Stimulated activated CD8-positive, alpha-beta memory T cell treated with anti-CD3 and anti-CD28 coated beads, Interleukin-4, amount 100 ng/mL, for 1 hour (primary cell): Measurements from ENCODE around the gene CAMTA1.
"Not testable (repeated sequence)": the region's sequence is repeated elsewhere in the genome, so short reads cannot be mapped to it uniquely, and the experiment has no call there.

Experiments
- DNase-seq, 2 donors: peaks; one replicate each; pipeline ENCODE4 v3.0.0-alpha.2; 2020; ENCODE audit warnings: low read depth in 2 of 2, low spot score in 1 of 2

The CAMTA1 gene

GRCh38 chr1:6905790-6906189 lies 120.5 kb downstream of the CAMTA1 start:
- DNase-seq = no peak

GRCh38 chr1:6906783-6907182 lies 121.5 kb downstream of the CAMTA1 start:
- no peak for DNase-seq

- no peak for DNase-seq
Measured at GRCh38 chr1:6907201-6907600, 121.9 kb downstream of the CAMTA1 start.

GRCh38 chr1:6907676-6908434 lies 122.6 kb downstream of the CAMTA1 start:
- no peak for DNase-seq

GRCh38 chr1:6909401-6909800 lies 124.1 kb downstream of the CAMTA1 start:
- DNase-seq = no peak

GRCh38 chr1:6909857-6910256 lies 124.6 kb downstream of the CAMTA1 start:
- no peak for DNase-seq

GRCh38 chr1:6911021-6911941 lies 126.0 kb downstream of the CAMTA1 start:
- DNase-seq = no peak

GRCh38 chr1:6911974-6912373 lies 126.7 kb downstream of the CAMTA1 start:
- DNase-seq = no peak

GRCh38 chr1:6912518-6912917 lies 127.3 kb downstream of the CAMTA1 start:
- DNase-seq = no peak

- DNase-seq = no peak
Measured at GRCh38 chr1:6913086-6913485, 127.8 kb downstream of the CAMTA1 start.

- DNase-seq = no peak
Measured at GRCh38 chr1:6914706-6915105, 129.5 kb downstream of the CAMTA1 start.

GRCh38 chr1:6915999-6916565 lies 130.8 kb downstream of the CAMTA1 start:
- DNase-seq = no peak

- no peak for DNase-seq
Measured at GRCh38 chr1:6917067-6917466, 131.8 kb downstream of the CAMTA1 start.

GRCh38 chr1:6918186-6918924 lies 133.1 kb downstream of the CAMTA1 start:
- no peak for DNase-seq

- no peak for DNase-seq
Measured at GRCh38 chr1:6918925-6919511, 133.8 kb downstream of the CAMTA1 start.

GRCh38 chr1:6921506-6921905 lies 136.3 kb downstream of the CAMTA1 start:
- DNase-seq = not testable (repeated sequence)

- DNase-seq = no peak
Measured at GRCh38 chr1:6922096-6922931, 137.1 kb downstream of the CAMTA1 start.

GRCh38 chr1:6923012-6923411 lies 137.8 kb downstream of the CAMTA1 start:
- DNase-seq = no peak

GRCh38 chr1:6923416-6923815 lies 138.2 kb downstream of the CAMTA1 start:
- DNase-seq = no peak
